Loucy (cell line): ENCODE data around the gene NUAK2.

Experiments
- H2AFZ ChIP-seq: fragments of 200-600 bp; sonication (generic); 2 replicates; pipeline ENCODE4 v1.6.0; 2016; ENCODE audit warnings: antibody characterized with exemption, mild to moderate bottlenecking, low read length, moderate library complexity
- H3F3A ChIP-seq: fragments of 200-600 bp; 2 replicates; pipeline ENCODE4 v1.6.0; 2016; ENCODE audit warnings: antibody characterized with exemption, low read depth, mild to moderate bottlenecking
- H3K27me3 ChIP-seq: fragments of 200-600 bp; sonication (generic); 2 replicates; pipeline ENCODE4 v1.6.1; 2014; ENCODE audit warnings: low read length, mild to moderate bottlenecking; ENCODE audit not compliant: insufficient read depth, poor library complexity, severe bottlenecking
- H3K36me3 ChIP-seq: fragments of 200-600 bp; sonication (generic); 2 replicates; pipeline ENCODE4 v1.6.1; 2016; ENCODE audit warnings: low read length; ENCODE audit not compliant: insufficient read depth
- H3K4me1 ChIP-seq: fragments of 200-600 bp; sonication (generic); 2 replicates; pipeline ENCODE4 v1.5.1; 2014; ENCODE audit warnings: low read length, mild to moderate bottlenecking; ENCODE audit not compliant: insufficient read depth, poor library complexity, severe bottlenecking
- H3K4me2 ChIP-seq: fragments of 200-600 bp; sonication (generic); 2 replicates; pipeline ENCODE4 v1.6.0; 2014; ENCODE audit warnings: antibody characterized with exemption, low read length, low read depth, mild to moderate bottlenecking; ENCODE audit not compliant: poor library complexity, severe bottlenecking
- H3K4me3 ChIP-seq: fragments of 200-600 bp; sonication (generic); 2 replicates; pipeline ENCODE4 v1.5.1; 2014; ENCODE audit warnings: low read length, mild to moderate bottlenecking, mixed read lengths; ENCODE audit not compliant: poor library complexity, severe bottlenecking
- H3K79me2 ChIP-seq: fragments of 200-600 bp; sonication (generic); 2 replicates; pipeline ENCODE4 v1.6.1; 2014; ENCODE audit warnings: low read length; ENCODE audit not compliant: insufficient read depth
- H3K9ac ChIP-seq: fragments of 200-600 bp; sonication (generic); 2 replicates; pipeline ENCODE4 v1.6.0; 2014; ENCODE audit warnings: mild to moderate bottlenecking, low read depth, low read length, moderate library complexity; ENCODE audit not compliant: poor library complexity, severe bottlenecking
- H3K9me2 ChIP-seq: fragments of 200-600 bp; sonication (generic); replicated peaks from 2 replicates; pipeline ENCODE4 v1.6.1; 2016; ENCODE audit warnings: low read depth, low read length, mixed read lengths
- H3K9me3 ChIP-seq: fragments of 200-600 bp; sonication (generic); 2 replicates; pipeline ENCODE4 v1.6.1; 2014; ENCODE audit warnings: mild to moderate bottlenecking, antibody characterized with exemption, low read length, low read depth; ENCODE audit not compliant: insufficient read depth
- H4K20me1 ChIP-seq: fragments of 200-600 bp; sonication (generic); 2 replicates; pipeline ENCODE4 v1.6.0; 2014; ENCODE audit warnings: antibody characterized with exemption, low read length, mild to moderate bottlenecking; ENCODE audit not compliant: insufficient read depth, poor library complexity, severe bottlenecking
- EZH2phosphoT487 ChIP-seq: fragments of 200-600 bp; IDR thresholded peaks from 2 replicates; pipeline ENCODE4 v1.6.1; 2018; ENCODE audit warnings: antibody characterized with exemption, mild to moderate bottlenecking, moderate library complexity, borderline replicate concordance
- TF ChIP-seq, protein P1 (sequence below): fragments of 200-600 bp; sonication (generic); conservative IDR thresholded peaks from 2 replicates; pipeline ENCODE4 v1.5.1; 2014; ENCODE audit warnings: mild to moderate bottlenecking, antibody characterized with exemption, low read length

Gene NUAK2

GRCh38 chr1:205294175-205294917, 27.2 kb downstream of the NUAK2 start:
- Histone ChIP-seq H3K9ac (no peak overlapping the region), H3K4me1 (no peaks in the 10 kb centered on the region), H3K9me3 (no peaks in the 10 kb centered on the region), H3K79me2 (no peaks in the 10 kb centered on the region), H4K20me1 (no peaks in the 10 kb centered on the region), H3F3A (no peaks in the 10 kb centered on the region), H3K4me2 (no peak overlapping the region), H3K4me3 (no peak overlapping the region), H2AFZ (no peak overlapping the region), H3K36me3 (no peaks in the 10 kb centered on the region), H3K9me2 (no peaks in the 10 kb centered on the region), H3K27me3 (no peaks in the 10 kb centered on the region)
- TF ChIP-seq EZH2phosphoT487 = no peak
- TF ChIP-seq, protein P1, sequence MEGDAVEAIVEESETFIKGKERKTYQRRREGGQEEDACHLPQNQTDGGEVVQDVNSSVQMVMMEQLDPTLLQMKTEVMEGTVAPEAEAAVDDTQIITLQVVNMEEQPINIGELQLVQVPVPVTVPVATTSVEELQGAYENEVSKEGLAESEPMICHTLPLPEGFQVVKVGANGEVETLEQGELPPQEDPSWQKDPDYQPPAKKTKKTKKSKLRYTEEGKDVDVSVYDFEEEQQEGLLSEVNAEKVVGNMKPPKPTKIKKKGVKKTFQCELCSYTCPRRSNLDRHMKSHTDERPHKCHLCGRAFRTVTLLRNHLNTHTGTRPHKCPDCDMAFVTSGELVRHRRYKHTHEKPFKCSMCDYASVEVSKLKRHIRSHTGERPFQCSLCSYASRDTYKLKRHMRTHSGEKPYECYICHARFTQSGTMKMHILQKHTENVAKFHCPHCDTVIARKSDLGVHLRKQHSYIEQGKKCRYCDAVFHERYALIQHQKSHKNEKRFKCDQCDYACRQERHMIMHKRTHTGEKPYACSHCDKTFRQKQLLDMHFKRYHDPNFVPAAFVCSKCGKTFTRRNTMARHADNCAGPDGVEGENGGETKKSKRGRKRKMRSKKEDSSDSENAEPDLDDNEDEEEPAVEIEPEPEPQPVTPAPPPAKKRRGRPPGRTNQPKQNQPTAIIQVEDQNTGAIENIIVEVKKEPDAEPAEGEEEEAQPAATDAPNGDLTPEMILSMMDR = no peak

GRCh38 chr1:205293350-205294074, 28.0 kb downstream of the NUAK2 start:
- Histone ChIP-seq H3K27me3 (no peaks in the 10 kb centered on the region), H3K4me3 (no peak overlapping the region), H3K9me2 (no peaks in the 10 kb centered on the region), H2AFZ (no peak overlapping the region), H3K4me2 (no peak overlapping the region), H3K9ac (no peak overlapping the region), H3F3A (no peaks in the 10 kb centered on the region), H3K4me1 (no peaks in the 10 kb centered on the region), H3K79me2 (no peaks in the 10 kb centered on the region), H3K9me3 (no peaks in the 10 kb centered on the region), H4K20me1 (no peaks in the 10 kb centered on the region), H3K36me3 (no peaks in the 10 kb centered on the region)
- TF ChIP-seq, protein P1 = no peak
- no peak for TF ChIP-seq EZH2phosphoT487

GRCh38 chr1:205291596-205291995, 29.9 kb downstream of the NUAK2 start:
- H3K9me3 ChIP-seq = no peaks in the 10 kb centered on the region
- H3K9ac ChIP-seq = no peak overlapping the region
- H3K4me1 ChIP-seq = peaks cover 15% of the 10 kb centered on the region
- no peaks in the 10 kb centered on the region for H3K9me2 ChIP-seq
- H2AFZ ChIP-seq = no peak overlapping the region
- H3K36me3 ChIP-seq = no peaks in the 10 kb centered on the region
- H4K20me1 ChIP-seq = no peaks in the 10 kb centered on the region
- H3K4me3 ChIP-seq = no peak overlapping the region
- H3F3A ChIP-seq = no peaks in the 10 kb centered on the region
- no peaks in the 10 kb centered on the region for H3K79me2 ChIP-seq
- H3K4me2 ChIP-seq = no peak overlapping the region
- H3K27me3 ChIP-seq = no peaks in the 10 kb centered on the region
- no peak for TF ChIP-seq EZH2phosphoT487
- TF ChIP-seq, protein P1 = no peak
